ENCODE results near the gene GCN1. TPM values are rescaled to one million over a fixed set of nuclear protein-coding genes. Genes with fewer than 3 reads are reported as not detected.

GCN1 gene
- total RNA-seq, 2 experiments from 2014 or later: 126 to 151 TPM

- H3K9me3 Mint-ChIP-seq (ENCODE audit: low read depth): no peaks in the 10 kb centered on the region
- DNase-seq (no peak), ATAC-seq (no peak)
- CTCF ChIA-PET: interaction anchor here (1.3 kb wide), 1 partner anchor 139 kb away, joined by 3 read pairs; no protein-coding TSS in a partner anchor
- H3K4me3 Mint-ChIP-seq: no peak overlapping the region
- no peaks in the 10 kb centered on the region for H3K27me3 Mint-ChIP-seq
- H3K4me1 Mint-ChIP-seq: peaks cover 7% of the 10 kb centered on the region
- peaks cover 31% of the 10 kb centered on the region for H3K36me3 Mint-ChIP-seq
- H3K27ac Mint-ChIP-seq: no peak overlapping the region
Measured at GRCh38 chr12:120077260-120077659, 117.3 kb downstream of the GCN1 start.

Small RNA genes within 50 kb of the gene (microRNA-seq; reads per million reads assigned to microRNA genes)
- gene MIR4498: 2.1 reads per million

Other genes with a start within 250 kb of the GCN1 start
- gene BICDL1, start 205.5 kb downstream of the GCN1 start, total RNA-seq: 10 to 100 TPM; 59.8 to 62.9 TPM
- 10 to 100 TPM; 63.7 to 81.3 TPM for gene RAB35, start 78.0 kb downstream of the GCN1 start, total RNA-seq
- gene RPLP0, start 6.4 kb upstream of the GCN1 start, total RNA-seq: 1,000 to 10,000 TPM; 1,755 to 2,356 TPM
- 100 to 1,000 TPM in 1 of 2 experiments, 10 to 100 TPM in 1; 69.3 to 146 TPM for gene PXN, start 71.0 kb upstream of the GCN1 start, total RNA-seq
- gene RNU4-2, start 97.2 kb upstream of the GCN1 start, total RNA-seq: 1,000 to 10,000 TPM in 1 of 2 experiments, 100 to 1,000 TPM in 1; 953 to 3,569 TPM
- gene RNU4-1, start 98.5 kb upstream of the GCN1 start, total RNA-seq: 1,000 to 10,000 TPM in 1 of 2 experiments, 100 to 1,000 TPM in 1; 780 to 2,122 TPM
- gene SIRT4, start 107.6 kb upstream of the GCN1 start, total RNA-seq: 1 to 10 TPM; 2.4 to 3.0 TPM
- not detected for gene PLA2G1B, start 133.1 kb upstream of the GCN1 start, total RNA-seq
- under 1 TPM in 1 of 2 experiments, not detected in 1; 0.07 TPM for gene MSI1, start 174.4 kb upstream of the GCN1 start, total RNA-seq
- 100 to 1,000 TPM; 329 to 408 TPM for gene COX6A1, start 243.4 kb upstream of the GCN1 start, total RNA-seq